Gastroesophageal sphincter (tissue), 3 donors: Measurements from ENCODE around the gene FIGN.

Experiments
- POLR2A ChIP-seq, 2 donors: fragments of 450-650 bp; IDR thresholded peaks; one replicate each; pipeline ENCODE4 v1.6.1; 2017; ENCODE audit warnings: antibody characterized with exemption in 2 of 2, mild to moderate bottlenecking in 2 of 2, moderate library complexity in 1 of 2
- TF ChIP-seq, protein P1 (sequence below), 4 experiments: fragments of 200-600 bp in 2 of 4; fragments of 450-650 bp in 2 of 4; sonication (generic) in 1 of 4; IDR thresholded peaks; one replicate each; pipeline ENCODE4 v1.5.1; 2017 to 2019; ENCODE audit warnings: antibody characterized with exemption in 4 of 4, mild to moderate bottlenecking in 2 of 4, moderate library complexity in 2 of 4

DNA sequence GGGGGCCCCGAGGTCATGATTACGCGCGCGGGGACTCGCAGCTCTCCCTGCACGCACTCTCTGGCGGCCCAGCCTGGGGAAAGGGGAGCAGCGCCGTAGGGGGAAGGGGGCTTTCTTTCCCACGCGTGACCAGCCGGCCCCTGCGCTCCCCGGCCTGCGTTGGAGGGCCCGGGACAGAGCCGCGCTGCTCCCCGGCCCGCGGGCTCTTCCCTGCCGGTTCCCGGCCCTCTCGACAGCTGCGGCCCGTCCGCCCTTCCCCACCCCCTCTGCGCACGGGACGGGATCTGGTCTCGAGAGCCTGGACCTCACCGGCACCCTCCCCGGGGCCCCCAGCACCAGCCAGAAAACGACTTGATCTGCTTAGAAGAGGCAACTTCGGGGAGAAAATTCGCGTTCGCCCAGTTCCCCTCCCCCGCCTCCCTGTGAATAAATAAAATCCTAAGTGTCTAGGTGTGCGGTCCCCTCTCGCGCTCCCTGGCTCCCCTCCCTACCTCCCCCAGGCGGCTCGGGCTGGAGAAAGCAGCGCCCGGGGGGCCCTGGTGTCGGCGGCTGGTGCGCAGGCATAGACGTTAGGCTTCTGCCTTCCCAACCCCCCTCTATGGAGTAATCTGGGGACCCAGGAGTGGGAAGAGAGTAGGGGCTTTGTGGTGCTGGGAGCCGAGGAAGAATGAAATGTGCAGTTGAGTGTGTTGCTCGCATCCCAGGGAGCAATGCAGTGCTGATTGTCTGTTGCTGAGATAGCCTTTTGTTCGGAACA lies 803 bp upstream of the FIGN start:
- TF ChIP-seq POLR2A (IDR thresholded peaks at IDR 0.05) = no peak
- TF ChIP-seq, protein P1, sequence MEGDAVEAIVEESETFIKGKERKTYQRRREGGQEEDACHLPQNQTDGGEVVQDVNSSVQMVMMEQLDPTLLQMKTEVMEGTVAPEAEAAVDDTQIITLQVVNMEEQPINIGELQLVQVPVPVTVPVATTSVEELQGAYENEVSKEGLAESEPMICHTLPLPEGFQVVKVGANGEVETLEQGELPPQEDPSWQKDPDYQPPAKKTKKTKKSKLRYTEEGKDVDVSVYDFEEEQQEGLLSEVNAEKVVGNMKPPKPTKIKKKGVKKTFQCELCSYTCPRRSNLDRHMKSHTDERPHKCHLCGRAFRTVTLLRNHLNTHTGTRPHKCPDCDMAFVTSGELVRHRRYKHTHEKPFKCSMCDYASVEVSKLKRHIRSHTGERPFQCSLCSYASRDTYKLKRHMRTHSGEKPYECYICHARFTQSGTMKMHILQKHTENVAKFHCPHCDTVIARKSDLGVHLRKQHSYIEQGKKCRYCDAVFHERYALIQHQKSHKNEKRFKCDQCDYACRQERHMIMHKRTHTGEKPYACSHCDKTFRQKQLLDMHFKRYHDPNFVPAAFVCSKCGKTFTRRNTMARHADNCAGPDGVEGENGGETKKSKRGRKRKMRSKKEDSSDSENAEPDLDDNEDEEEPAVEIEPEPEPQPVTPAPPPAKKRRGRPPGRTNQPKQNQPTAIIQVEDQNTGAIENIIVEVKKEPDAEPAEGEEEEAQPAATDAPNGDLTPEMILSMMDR (IDR thresholded peaks at IDR 0.05) = peak in 1 of 4 experiments; percentile 38
